ENCODE data around the gene VAV3.

The VAV3 gene

DNA sequence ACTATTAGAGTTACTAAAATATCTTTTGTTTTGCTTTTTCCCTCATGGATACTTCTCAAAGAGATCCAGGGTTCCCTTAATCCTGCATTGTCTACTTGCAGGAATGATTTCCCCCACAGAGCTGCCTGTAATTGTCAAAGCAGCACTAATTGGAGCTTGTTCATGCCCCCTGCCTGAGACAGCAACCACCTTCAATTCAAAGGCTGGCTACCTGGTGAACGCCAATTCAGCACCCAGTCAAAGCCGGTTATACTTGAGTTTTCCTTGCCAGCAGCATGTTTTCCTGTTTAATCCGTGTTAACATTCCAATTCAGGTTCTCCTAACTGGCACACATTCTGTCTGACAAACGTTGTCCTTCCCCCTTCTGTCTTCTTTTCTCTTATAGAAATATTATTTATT is 441.2 kb downstream of the VAV3 start:
- no peak for DNase-seq

DNA sequence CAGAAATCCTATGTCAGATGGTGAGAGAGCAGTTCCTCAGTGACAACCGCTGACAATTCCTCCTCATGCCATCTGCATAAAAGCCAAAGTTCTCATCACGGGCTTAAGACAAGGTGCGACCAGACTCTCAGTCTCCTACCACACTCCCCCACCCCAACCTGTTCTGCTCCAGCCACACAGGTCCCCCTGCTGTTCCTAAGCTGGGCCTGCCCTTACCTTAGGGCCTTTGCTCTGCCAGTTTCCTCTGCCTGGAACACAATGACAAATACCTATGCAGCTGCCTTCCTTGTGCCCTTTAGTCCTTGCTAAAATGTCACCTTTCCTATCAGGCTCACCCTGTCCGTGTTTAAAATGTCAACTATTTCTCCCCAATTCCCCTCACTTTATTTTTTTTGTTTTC is 441.9 kb downstream of the VAV3 start:
- DNase-seq, result no peak
